ENCODE data around the gene MAPK8IP2.

Gene MAPK8IP2

DNA sequence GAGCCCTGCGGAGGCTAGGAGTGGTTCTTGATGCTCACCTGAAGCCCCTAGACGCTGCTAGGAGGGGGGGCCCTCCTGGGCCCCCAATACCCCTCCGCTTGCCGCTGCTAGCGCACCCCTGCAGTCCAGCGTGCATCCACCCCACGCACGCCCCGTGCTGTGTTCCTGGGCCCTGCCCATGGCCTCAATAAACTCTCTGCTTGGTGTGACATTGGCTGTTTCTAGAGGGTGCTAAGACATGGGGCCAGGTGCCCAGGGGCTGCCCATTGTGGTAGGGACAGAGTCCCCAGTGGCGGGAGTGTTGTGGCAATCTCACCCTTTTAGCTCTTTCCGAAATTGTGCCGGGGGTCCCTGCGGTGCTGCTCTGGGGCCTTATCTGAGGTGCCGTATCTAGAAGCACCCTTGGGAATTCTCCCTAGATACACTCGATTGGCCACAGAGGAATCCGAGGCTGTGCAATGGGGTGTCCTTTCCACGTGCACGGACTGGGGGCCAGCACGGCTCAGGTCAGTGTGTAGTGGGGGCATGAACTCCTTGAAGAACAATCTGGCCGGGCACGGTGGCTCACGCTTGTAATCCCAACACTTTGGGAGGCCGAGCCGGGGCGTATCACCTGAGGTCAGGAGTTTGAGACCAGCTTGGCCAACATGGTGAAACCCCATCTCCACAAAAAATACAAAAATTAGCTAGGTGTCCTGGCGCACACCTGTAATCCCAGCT is 10.9 kb downstream of the MAPK8IP2 start:
- Histone ChIP-seq H4K20me1 (ENCODE audit: insufficient read depth, low read length) (no peaks in the 10 kb centered on the region), H3K36me3 (ENCODE audit: insufficient read depth, low read length) (no peaks in the 10 kb centered on the region), H3K27ac (ENCODE audit: low read length) (no peak overlapping the region), H3K4me3 (ENCODE audit: low read depth in 1 of 2, low read length in 2 of 2) (no peak overlapping the region), H3K9ac (ENCODE audit: low read depth, low read length) (no peak overlapping the region), H3K79me2 (ENCODE audit: insufficient read depth, low read length) (no peaks in the 10 kb centered on the region), H2AFZ (ENCODE audit: low read depth, low read length) (no peak overlapping the region), H3K9me3 (ENCODE audit: insufficient read depth, low read length, severe bottlenecking) (no peaks in the 10 kb centered on the region), H3K4me1 (ENCODE audit: insufficient read depth, low read length) (no peaks in the 10 kb centered on the region), H3K4me2 (ENCODE audit: insufficient read depth, low read length) (no peak overlapping the region), H3K27me3 (ENCODE audit: insufficient read depth, low read length, poor library complexity) (no peaks in the 10 kb centered on the region)
- DNase-seq (no peak), ATAC-seq (ENCODE audit: insufficient read depth, low read depth) (no peak)
- TF ChIP-seq, protein P1, sequence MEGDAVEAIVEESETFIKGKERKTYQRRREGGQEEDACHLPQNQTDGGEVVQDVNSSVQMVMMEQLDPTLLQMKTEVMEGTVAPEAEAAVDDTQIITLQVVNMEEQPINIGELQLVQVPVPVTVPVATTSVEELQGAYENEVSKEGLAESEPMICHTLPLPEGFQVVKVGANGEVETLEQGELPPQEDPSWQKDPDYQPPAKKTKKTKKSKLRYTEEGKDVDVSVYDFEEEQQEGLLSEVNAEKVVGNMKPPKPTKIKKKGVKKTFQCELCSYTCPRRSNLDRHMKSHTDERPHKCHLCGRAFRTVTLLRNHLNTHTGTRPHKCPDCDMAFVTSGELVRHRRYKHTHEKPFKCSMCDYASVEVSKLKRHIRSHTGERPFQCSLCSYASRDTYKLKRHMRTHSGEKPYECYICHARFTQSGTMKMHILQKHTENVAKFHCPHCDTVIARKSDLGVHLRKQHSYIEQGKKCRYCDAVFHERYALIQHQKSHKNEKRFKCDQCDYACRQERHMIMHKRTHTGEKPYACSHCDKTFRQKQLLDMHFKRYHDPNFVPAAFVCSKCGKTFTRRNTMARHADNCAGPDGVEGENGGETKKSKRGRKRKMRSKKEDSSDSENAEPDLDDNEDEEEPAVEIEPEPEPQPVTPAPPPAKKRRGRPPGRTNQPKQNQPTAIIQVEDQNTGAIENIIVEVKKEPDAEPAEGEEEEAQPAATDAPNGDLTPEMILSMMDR (IDR thresholded peaks at IDR 0.05; ENCODE audit: borderline replicate concordance, extremely low read depth, low read length, poor library complexity, severe bottlenecking), result no peak
- no peak for TF ChIP-seq EZH2 (IDR thresholded peaks at IDR 0.05; ENCODE audit: borderline replicate concordance, low read depth, low read length, severe bottlenecking)

DNA sequence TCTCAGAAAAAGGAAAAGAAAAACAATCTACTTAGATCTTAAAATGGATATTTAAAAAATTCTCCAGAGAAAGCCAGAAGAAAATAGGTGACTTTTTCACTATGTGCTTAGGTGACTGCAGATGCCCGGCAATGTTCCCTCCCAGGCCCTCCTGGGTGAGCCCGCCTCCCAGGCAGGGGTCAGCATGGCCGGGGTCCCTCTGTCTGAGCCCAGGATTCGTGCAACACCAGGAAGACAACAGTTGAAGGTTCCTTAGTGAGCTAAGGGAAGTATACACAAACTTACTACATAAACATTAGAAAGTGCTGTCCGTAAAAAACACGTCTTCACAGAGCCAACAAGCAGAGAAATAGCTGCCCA is 11.6 kb downstream of the MAPK8IP2 start:
- ATAC-seq (ENCODE audit: insufficient read depth, low read depth) (no peak), DNase-seq (no peak)
- Histone ChIP-seq H4K20me1 (ENCODE audit: insufficient read depth, low read length) (no peaks in the 10 kb centered on the region), H3K9ac (ENCODE audit: low read depth, low read length) (no peak overlapping the region), H3K27ac (ENCODE audit: low read length) (no peak overlapping the region), H3K79me2 (ENCODE audit: insufficient read depth, low read length) (no peaks in the 10 kb centered on the region), H3K4me1 (ENCODE audit: insufficient read depth, low read length) (no peaks in the 10 kb centered on the region), H3K36me3 (ENCODE audit: insufficient read depth, low read length) (no peaks in the 10 kb centered on the region), H2AFZ (ENCODE audit: low read depth, low read length) (no peak overlapping the region), H3K4me3 (ENCODE audit: low read depth in 1 of 2, low read length in 2 of 2) (no peak overlapping the region), H3K27me3 (ENCODE audit: insufficient read depth, low read length, poor library complexity) (no peaks in the 10 kb centered on the region), H3K9me3 (ENCODE audit: insufficient read depth, low read length, severe bottlenecking) (no peaks in the 10 kb centered on the region), H3K4me2 (ENCODE audit: insufficient read depth, low read length) (no peak overlapping the region)
- TF ChIP-seq, protein P1 (IDR thresholded peaks at IDR 0.05; ENCODE audit: borderline replicate concordance, extremely low read depth, low read length, poor library complexity, severe bottlenecking), result no peak
- TF ChIP-seq EZH2 (IDR thresholded peaks at IDR 0.05; ENCODE audit: borderline replicate concordance, low read depth, low read length, severe bottlenecking), result no peak

DNA sequence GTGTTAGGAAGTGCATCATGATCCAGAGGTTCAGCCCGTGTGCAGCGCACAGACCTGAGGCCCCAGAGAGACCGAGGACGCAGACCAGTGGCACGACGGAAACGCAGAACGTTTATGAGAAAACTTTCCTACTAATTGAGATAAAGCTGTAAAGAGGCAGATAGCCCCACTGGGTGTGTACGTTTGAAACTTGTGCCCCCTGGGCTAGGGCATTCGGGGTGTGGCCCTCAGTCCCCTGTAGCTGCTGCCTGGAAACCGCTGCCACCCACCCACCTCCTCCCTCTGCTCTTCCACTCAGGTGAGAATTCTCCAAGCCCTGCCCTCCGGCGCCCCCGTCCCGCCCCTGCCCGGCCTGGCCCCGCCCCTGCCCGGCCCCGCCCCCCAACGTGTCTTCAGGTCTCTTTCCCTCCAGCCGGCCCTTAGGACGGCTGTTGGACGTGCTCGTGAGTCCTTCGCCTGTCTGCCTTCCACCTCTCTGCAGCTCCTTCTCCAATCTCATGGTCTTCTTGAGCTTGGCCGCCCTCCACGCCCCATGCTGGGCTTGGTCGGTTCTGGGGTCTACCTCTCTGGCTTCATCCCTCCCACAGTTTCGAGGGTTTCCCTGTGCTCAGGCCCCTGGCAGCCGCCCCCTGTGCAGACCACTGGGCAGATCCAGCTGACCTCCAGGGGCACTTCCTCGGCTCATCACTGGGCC is 12.1 kb downstream of the MAPK8IP2 start:
- H3K4me2 ChIP-seq (ENCODE audit: insufficient read depth, low read length), result no peak overlapping the region
- H3K79me2 ChIP-seq (ENCODE audit: insufficient read depth, low read length), result no peaks in the 10 kb centered on the region
- H2AFZ ChIP-seq (ENCODE audit: low read depth, low read length), result no peak overlapping the region
- H3K27ac ChIP-seq (ENCODE audit: low read length), result no peak overlapping the region
- DNase-seq (no peak), ATAC-seq (ENCODE audit: insufficient read depth, low read depth) (no peak)
- TF ChIP-seq, protein P1 (IDR thresholded peaks at IDR 0.05; ENCODE audit: borderline replicate concordance, extremely low read depth, low read length, poor library complexity, severe bottlenecking), result no peak
- no peak for TF ChIP-seq EZH2 (IDR thresholded peaks at IDR 0.05; ENCODE audit: borderline replicate concordance, low read depth, low read length, severe bottlenecking)
- no peak overlapping the region for H3K4me3 ChIP-seq (ENCODE audit: low read depth in 1 of 2, low read length in 2 of 2)
- H3K9me3 ChIP-seq (ENCODE audit: insufficient read depth, low read length, severe bottlenecking), result no peaks in the 10 kb centered on the region
- no peak overlapping the region for H3K9ac ChIP-seq (ENCODE audit: low read depth, low read length)
- no peaks in the 10 kb centered on the region for H4K20me1 ChIP-seq (ENCODE audit: insufficient read depth, low read length)
- H3K27me3 ChIP-seq (ENCODE audit: insufficient read depth, low read length, poor library complexity), result no peaks in the 10 kb centered on the region
- no peaks in the 10 kb centered on the region for H3K36me3 ChIP-seq (ENCODE audit: insufficient read depth, low read length)
- no peaks in the 10 kb centered on the region for H3K4me1 ChIP-seq (ENCODE audit: insufficient read depth, low read length)

Data from DND-41 (cell line).